HG02981 (cell line): ENCODE data around the gene TBX3.
"Not testable (repeated sequence)": the region's sequence is repeated elsewhere in the genome, so short reads cannot be mapped to it uniquely, and the experiment has no call there.

Source experiments
- ATAC-seq: cut with Tn5 transposase; IDR thresholded peaks from one replicate; pipeline ENCODE4 v1.9.1; 2021; ENCODE audit warnings: mild to moderate bottlenecking, moderate library complexity; ENCODE audit not compliant: unreplicated experiment

The TBX3 gene

DNA sequence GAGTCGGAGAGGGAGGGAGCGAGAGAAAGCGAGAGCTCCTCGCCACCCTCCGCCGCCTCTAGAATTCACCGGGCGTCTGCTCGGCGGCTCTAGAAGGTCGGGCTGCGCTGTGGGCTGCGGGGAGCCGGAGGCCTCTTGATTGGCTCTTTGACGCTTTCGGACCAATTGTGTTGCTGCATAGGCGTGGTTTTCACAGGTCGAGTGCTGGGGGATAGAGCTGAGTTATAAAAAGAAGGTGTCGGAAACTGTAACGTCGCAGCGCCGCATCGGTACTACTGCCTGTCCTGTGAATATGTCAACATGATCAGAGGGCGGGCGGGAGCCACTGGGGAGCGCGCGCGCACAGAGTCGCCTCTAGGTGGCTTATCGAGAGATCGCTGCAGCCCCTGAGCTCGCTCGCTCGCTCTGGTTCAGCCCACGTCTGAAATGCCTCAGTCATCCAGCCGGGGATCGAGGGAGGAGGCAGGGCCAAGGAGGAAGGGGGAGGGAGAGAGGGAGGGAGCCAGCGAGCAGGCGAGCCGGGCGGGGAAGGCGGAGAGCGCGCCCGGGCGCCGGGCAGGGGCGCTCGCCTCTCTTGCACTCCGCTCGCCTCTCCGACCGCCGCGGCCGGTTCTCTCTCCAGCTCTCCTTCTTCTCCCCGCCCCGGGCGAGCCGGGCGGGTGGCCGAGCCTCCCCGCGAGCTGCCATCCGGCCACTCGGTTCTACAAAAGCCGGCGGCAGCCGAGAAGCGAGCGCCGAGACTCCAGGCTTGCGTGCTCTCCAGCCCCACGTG is at the start of gene TBX3:
TBX3 (minus strand) TSS at position 78 of the 772 bp plus-strand sequence. CDS start 975 bp downstream, outside the sequence.
- ATAC-seq: no peak

DNA sequence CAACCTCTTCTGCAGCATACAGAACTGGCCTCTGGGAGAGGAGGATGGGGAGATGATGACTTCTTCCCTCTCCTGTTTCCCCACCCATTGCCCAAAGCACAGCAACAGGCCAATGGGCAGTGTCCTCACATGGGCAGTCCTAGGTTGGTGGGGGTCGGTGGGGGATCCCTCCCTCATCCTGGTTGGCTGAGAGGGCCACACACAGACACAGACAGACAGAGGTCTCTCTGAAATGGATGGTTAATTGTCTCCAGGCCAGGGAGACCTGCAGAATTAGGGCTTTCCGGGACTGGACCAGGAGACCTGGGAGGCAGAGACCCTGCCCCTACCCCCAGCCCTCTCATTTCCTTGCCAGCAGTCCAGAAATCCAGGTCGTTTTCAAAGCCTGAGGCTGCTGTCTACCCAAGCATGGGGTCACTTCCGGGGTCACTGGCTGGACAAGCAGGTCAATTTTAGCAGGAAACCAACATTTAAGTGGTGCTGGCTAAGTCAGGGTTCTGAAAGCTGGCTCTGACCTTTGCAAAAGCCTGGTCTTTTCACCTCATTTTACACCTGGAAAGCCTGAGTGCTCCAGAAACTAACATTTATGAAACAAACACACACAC is 48.6 kb upstream of the TBX3 start:
- ATAC-seq: no peak

DNA sequence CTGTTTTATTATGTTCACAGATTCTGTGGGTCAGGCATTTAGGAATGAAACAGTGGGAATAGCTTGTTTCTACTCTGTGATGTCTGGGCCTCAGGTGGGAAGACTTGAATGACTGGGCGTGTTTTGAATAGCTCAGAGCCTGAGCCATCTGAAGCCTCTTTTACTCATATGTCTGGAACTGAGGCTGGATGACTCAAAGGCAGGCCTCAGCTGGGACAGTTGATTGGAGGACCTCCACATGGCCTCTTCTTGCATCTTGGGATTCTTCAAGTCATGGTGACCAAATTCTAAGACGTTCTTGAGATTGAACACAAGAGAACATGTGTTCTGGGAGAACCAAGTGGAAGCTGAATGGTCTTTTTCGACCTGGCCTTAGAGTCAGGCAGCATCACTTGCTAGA is 45.8 kb upstream of the TBX3 start:
- ATAC-seq: no peak

DNA sequence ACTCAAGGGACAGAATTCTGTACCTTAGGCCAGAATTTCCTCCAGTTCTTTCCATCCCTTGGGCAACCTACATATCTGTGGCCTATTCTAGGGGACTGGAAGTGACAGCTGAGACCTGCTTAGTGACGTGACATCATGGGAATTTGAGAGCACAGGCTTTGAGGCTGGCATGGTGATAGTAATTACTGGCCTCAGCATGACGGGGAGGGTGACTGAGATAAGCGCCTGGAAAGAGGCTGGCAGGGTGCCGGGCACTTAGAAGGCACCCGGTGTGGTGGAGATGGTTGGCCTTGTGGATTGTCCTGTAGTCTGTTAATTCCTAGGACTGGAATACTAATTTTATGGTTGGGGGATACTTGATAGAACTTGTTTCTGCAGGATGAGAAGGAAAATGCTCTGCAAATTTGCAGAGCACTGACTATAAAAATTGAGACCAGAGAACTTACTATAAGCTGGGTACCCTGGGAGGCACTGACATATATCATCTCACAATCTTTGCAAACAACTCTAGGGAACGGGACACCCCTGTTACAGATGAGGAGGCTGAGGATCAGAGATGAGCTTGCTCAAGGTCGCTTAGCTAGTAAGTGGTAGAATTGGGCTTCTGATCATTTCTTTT is 42.2 kb upstream of the TBX3 start:
- no peak for ATAC-seq

DNA sequence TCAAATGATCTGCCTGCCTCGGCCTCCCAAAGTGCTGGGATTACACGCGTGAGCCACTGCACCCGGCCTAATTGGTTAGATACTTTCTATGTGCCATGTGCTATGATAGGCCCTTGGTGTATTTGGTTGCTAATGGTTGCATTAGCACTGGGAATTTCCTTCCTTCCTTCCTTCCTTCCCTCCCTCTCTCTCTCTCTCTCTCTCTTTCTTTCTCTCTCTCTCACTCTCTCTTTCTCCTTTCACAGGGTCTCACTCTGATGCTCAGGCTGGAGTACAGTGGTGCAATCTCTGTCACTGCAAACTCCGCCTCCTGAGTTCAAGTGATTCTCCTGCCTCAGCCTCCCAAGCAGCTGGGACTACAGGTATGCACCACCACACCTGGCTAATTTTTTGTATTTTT is 38.2 kb upstream of the TBX3 start:
- not testable (repeated sequence) for ATAC-seq

DNA sequence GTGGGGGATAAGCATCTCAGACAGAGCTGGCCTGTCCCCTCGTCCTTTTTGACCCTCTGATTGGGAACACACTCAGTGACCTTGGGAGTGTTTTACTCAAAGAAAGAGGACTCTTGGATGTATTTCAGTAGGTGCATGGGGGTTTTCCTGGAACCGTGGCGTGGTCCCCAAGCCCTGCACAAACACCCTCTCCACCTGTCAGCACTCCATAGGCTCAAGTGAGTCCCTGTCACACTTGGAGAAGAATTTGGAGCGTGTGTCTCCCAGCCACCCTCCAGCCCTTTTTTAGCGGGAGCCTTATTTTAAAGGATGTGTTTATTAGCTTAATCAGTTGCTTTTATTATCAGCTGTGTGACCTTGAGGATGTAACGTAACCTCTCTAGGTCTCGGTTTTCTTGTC is 37.3 kb upstream of the TBX3 start:
- no peak for ATAC-seq

DNA sequence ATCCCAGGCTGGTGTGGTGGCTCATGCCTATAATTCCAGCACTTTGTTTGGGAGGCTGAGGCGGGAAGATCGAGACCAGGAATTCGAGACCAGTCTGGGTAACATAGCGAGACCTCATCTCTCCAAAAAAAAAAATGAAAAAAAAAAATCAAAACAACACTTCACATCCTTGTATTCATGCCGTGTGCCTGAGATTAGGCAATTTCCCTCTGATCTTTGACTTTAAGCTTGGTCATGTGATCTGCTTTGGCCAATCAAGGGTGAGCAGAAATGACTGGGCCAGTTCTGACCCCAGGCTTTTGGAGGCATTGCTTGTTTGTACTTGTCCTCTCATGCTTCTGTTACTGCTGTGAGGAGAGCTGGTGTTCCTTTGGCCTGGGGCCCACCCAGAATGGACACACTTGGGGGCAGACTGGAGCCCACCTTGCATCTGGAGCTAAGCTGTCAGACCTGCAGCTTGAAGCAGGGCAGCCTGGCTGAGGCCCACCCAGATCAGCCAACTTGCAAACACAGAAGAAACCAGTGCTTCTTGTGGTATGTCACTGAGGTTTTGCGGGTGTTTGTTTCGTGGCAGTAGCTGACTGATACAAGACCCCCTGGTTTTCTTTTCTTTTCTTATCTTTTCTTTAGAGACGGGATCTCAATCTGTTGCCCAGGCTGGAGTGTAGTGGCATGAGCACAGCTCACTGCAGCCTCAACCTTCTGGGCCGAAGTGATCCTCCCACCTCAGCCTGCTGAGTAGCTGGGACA is 29.7 kb upstream of the TBX3 start:
- no peak for ATAC-seq

DNA sequence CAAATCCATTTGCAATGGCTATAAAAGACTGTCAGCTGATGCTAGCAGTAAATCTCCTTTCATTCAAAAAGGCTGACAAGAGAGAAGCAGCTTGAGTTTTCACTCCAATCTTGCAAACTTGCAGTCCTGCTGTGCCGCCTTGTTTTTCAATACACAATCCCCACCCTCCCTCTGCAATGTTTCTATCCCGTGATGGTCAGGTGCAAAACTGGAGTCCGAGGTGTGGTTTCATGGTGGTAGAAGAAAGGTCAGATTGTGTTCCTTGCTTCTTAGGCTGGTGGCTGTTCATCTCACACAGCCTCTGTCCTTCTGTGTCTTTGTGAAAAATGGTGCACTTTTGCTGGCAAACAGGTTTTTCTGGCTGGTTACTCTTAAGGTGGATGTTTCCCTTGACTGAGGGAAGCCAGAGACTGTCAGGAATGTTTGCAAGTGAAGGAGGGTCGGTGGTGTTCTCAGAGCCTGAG is 27.7 kb upstream of the TBX3 start:
- ATAC-seq: no peak

DNA sequence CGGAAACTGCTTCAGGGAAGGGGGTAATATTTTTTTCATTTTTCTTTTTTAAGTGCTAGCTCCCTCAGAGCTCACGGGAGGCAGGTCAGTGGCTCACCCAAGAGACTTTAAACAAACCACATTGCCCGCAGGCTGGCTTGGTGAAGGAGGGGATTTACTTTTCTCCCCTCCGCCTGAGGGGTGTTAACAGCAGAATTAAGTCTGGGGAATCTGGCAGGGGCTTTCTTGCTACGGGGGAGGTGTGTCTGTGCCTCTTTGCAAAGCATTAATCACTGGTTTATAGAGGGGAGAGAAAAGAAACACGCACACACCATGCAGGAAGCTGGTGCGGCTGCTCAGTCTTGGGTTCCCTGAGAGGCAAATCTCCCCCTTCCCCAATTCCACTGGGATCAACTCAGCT is 26.2 kb upstream of the TBX3 start:
- no peak for ATAC-seq

DNA sequence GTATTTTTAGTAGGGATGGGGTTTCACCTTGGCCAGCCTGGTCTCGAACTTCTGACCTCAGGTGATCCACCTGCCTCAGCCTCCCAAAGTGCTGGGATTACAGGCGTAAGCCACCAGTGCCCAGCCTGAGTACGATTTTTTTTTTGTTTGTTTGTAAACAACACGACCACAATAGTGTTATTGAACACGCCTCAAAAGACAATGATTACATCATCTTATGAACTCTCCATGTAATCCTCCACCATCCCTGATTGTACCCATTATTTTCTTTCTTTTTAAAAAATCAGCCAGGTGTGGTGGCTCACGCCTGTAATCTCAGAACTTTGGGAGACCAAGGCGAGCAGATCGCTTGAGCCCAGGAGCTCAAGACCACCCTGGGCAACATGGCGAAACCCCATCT is 25.1 kb upstream of the TBX3 start:
- ATAC-seq: no peak

DNA sequence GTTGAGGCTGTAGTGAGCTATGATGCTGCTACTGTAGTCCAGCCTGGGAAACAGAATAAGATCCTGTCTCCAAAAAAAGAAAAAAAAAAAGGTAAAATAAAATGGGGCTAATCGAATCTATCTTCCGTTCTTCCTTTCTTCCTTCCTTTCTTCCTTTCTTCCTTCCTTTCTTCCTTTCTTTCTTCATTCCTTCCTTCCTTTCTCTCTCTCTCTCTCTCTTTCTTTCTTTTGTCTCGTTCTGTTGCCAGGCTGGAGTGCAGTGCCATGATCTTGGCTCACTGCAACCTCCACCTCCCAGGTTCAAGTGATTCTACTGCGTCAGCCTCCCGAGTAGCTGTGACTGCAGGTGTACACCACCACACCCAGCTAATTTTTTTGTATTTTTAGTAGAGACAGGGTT is 24.6 kb upstream of the TBX3 start:
- not testable (repeated sequence) for ATAC-seq

DNA sequence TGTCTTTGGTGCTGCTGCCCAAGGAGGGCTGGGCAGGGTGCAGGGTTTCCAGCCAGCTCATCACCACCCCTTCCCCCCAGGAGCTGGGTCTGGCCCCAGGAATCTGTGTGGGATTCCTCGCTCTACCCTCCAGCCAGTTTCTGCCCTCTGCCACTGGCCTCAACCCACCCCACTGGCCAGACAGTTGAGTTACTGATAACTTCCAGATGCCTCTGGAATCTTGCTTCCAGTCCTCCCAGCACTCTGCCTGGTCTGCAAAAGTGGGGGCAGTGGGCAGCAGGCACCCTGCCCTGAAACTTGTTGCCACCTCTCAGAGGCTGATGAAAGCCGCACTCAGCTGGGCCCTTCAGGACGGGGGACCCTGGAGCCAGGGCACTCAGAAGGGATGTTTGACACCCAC is 20.1 kb upstream of the TBX3 start:
- no peak for ATAC-seq

DNA sequence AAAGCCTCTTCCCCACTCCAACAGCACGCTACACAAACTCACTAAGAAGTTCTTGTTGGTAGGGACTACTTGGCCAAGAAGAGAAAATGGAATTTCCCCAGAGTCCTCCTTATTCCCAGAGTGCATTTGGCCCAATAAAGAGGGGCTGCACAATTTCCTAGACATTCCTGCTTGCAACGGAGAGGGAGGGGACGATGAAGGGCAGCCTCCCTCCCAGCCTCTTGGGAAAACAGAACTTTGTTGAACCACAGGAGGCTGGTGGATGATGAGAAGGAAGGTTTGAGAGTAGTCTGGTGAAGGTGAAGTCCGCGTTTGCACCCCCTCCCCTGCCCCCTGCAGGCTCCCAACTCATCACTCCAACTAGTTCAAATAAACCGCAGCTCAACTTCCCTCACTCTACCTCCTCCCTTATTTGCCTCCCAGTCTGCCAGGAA is 19.1 kb upstream of the TBX3 start:
- ATAC-seq: no peak

DNA sequence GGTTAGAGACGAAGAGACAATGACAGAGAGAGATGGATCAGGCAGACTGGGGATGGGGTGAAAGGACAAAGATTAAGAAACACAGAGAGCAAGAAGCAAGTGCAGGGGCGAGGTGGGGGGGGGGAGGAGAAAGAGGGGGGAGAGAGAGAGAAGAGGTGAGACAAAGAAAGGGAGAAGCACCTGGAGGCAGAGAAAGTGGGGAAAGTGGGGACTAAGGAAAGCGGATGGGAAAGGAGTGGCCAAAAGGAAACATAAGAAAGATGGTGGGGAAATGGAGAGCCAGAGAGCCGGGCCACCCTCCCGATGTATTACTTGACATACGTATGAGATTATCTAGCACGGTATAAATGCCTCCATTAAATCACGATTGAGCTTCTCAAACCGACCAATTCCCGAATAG is 18.5 kb upstream of the TBX3 start:
- no peak for ATAC-seq

DNA sequence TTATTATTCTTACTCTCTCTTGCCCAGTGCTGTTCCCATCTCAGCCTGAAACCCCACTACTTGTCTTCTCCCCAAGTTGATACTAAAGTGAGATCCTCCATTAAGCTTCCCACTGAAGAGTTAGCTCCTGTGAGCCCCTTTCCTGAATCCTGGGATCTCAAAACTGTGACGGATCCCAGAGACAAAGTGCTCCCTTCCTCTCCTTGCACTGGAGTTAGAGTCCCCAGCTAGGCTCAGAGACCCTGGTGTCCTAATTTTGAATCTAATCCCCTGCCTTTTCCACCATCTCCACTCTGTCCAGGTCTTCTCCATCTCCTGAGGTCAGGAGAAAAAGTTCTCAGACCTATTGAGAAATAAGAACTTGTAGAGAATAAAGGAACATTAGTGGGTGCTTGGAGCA is 17.6 kb upstream of the TBX3 start:
- no peak for ATAC-seq

DNA sequence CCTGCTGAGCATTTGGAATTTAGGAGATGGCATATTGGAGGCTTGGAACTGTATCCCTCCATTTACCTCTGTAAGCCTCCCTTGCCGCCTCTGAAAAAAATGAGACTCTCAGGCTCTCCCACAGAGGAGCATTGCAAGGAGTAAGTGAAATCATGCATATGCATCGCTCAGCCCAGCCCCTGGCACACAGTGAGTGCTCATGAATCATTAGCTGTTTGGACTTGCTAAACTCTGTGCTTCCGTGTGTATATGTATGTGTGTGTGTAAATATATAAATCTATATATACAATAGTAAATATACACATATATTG is 17.1 kb upstream of the TBX3 start:
- no peak for ATAC-seq

DNA sequence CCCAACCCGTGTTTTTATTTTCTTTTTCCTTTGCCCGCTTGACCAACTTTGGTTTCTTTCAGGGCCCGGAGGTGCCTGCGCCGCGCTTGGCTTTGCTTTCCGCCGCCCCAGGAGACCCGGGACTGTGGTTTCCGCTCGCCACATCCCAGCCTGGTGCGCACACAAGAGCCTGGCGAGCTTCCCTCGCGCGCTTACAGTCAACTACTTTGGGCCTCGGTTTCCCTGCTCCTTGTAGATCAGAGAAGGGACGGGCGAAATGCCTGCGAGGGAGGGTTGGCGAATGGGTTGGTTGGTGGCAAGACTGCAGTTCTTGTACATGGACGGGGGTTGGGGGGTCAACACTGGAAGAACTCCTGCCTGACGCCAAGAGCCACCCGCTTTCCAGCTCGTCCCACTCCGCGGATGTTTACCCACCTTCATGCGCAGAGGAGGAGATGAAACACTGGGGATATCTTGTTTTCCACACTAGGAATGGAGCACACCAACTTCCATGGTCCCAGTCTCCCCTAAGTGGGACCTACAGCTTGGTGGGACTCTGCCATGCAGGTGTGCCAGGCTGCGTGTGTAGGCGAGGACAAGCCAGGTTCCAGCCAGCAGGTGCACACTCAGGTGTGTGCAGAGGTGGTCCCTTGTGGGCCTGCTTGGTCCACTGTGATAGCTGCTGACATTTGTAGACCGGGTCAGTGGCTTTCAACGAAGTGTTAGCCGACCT is 16.6 kb upstream of the TBX3 start:
- ATAC-seq: no peak

DNA sequence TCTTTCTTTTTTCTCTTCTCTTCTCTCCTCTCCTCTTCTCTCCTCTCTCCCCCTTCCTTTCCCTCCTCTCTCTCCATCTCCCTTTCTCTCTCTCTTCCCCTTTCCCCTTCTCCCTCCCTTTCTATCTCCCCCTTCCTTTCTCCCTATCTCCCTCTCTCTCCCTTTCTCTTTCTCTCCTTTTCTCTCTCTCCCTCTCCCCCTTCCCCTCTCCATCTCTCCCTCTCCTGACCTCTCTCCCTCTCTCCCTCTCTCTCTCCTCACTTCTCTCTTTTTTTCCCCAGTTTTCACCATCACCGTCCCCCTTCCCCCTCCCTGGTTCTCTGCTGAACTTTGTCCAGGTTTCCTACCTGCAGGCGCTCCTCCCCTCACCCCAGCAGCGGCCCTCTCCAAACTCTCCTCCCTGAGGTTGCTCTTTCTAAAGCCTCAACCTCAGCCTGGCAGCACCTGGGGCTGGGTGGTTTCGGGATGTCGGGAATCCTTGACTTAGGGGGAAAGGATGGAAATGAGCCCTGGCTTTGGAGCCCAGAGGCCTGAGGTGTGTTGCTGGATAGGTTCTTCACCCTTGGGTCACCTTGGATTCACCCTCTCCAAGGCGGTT is 14.7 kb upstream of the TBX3 start:
- ATAC-seq: no peak

DNA sequence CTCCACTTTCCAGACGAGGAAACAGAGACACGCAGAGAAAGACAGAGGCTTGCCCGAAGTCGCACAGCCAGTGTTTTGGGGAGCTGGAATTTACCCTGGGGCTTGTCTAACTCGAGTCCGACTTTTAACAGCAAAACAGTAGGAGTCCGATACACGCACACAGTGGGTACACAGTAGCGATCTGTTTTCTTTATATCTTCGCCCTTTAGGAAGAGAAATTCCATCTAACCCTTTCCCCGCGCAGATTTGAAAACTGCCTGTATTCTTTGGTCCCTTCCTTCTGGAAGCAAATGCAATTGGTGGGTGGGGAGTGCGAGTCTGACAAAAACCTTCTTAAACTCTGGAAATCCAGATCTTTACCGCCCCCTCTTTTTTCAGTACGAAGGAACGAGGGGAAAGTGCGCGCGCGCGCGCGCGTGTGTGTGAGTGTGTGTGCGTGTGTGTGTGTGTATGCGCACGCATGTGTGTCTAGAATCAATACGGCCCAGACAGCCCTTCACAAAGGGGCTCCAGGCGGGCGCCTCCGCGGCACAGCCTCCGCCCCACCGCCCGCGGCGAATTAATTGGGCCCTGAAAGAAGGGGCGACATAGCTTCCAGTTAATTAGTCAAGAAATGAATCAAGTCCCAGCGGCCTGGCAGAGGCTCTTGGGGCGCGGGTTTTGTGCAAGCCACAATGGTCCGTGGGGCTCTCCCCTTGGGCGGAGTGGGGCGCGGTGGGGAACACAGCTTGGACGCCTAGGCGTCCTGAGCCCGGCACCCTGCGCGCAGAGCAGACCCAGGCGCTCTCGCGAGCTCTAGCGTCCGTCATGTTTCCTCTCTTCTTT is 14.0 kb upstream of the TBX3 start:
- no peak for ATAC-seq

DNA sequence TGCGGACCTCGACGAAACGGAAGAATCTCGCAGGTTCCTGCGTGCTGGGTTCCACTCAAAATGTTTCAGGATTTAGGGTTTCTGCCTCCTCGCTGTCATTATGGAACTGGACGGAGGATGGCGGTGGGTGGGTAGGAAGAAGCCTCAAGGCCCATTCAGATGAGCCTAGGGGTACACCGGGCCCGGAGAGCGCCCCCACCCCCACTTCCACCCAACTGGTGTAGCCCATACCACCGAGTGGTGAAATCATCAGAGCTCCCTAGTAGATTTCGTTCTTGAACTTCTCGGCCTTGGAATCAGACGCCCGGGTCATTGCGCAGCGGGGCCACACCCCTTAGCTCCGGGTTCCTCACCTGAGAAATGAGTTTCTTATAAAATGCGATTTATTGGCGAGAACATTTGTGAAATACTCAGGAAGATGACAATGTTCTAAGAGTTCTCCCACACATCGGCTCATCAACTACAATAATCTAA is 13.3 kb upstream of the TBX3 start:
- ATAC-seq: no peak
